HepG2 (cell line): ENCODE measurements around the gene NELL1. TPM values are rescaled to one million over a fixed set of nuclear protein-coding genes. Genes with fewer than 3 reads are reported as not detected.

Experiments
- ATAC-seq: fragments of 200-7000 bp; cut with Tn5 transposase; 3 replicates; pipeline ENCODE4 v1.9.1; 2020; ENCODE audit warnings: mild to moderate bottlenecking, moderate library complexity
- BruUV-seq: library from RNA; stranded (reverse); fragments of 400-500 nt; replicated peaks from 2 replicates; lab custom pipeline; 2021; lab: Mats Ljungman, UMichigan
- CTCF ChIA-PET: fragments of 300-600 bp; formaldehyde crosslinking; extraction: SDS; loops from one replicate; lab custom pipeline; 2021; ENCODE audit warnings: low total read pairs, inconsistent platforms, low intra/inter-chr PET ratio; lab: Yijun Ruan, JAX
- POLR2A ChIA-PET: fragments of 350-600 bp; sonication (Branson Sonifier 250); formaldehyde crosslinking; loops from one replicate; lab custom pipeline; 2020; ENCODE audit warnings: antibody characterized with exemption, inconsistent platforms; lab: Yijun Ruan, JAX
- DNase-seq: peaks from one replicate; pipeline ENCODE4 v3.0.0-alpha.2; 2015; ENCODE audit warnings: low spot score
- FAIRE-seq: peaks from 3 replicates; lab custom pipeline; 2011; peaks lifted over from hg19 to GRCh38; lab: Jason Lieb, UNC
- H2AFZ ChIP-seq: one replicate; pipeline ENCODE4 v1.6.1; 2011; ENCODE audit warnings: low read length, inconsistent platforms
- H3K27ac ChIP-seq: fragments of 300-600 bp; 3 replicates; pipeline ENCODE4 v1.8.0; 2011; ENCODE audit warnings: mixed run types, mild to moderate bottlenecking, mixed read lengths, low read length, inconsistent platforms; ENCODE audit not compliant: insufficient read depth; ENCODE audit errors: extremely low read length
- H3K27me3 ChIP-seq, 2 experiments: fragments of 200-600 bp in 1 of 2; 2 replicates in 1 of 2; 3 replicates in 1 of 2; pipeline versions ENCODE4 v1.6.0 to v1.8.0; 2011; ENCODE audit warnings: low read length in 2 of 2, mild to moderate bottlenecking in 2 of 2, moderate library complexity in 2 of 2, inconsistent platforms in 1 of 2; ENCODE audit not compliant: insufficient read depth in 2 of 2, control insufficient read depth in 1 of 2
- H3K36me3 ChIP-seq, 2 experiments: fragments of 200-600 bp in 1 of 2; replicated peaks in 1 of 2; 2 replicates in 1 of 2; 3 replicates in 1 of 2; pipeline versions ENCODE4 v1.5.1 to v1.8.0; 2011; ENCODE audit warnings: low read length in 2 of 2, inconsistent platforms in 1 of 2; ENCODE audit not compliant: insufficient read depth in 2 of 2, control insufficient read depth in 1 of 2
- H3K4me1 ChIP-seq: 2 replicates; pipeline ENCODE4 v1.5.1; 2012; ENCODE audit warnings: low read length, inconsistent platforms; ENCODE audit not compliant: insufficient read depth
- H3K4me2 ChIP-seq: 2 replicates; pipeline ENCODE4 v1.6.0; 2011; ENCODE audit warnings: low read depth, low read length, inconsistent platforms
- H3K4me3 ChIP-seq, 3 experiments: fragments of 200-600 bp in 1 of 3; sonication (generic), shearing (Covaris generic) in 1 of 3; replicated peaks in 1 of 3; 2 replicates each; pipeline ENCODE4 v1.5.1; 2011 to 2016; ENCODE audit warnings: low read length in 3 of 3, inconsistent platforms in 2 of 3, low read depth in 2 of 3, mild to moderate bottlenecking in 2 of 3, control low read depth in 1 of 3, mixed read lengths in 1 of 3; ENCODE audit not compliant: insufficient read depth in 1 of 3
- H3K79me2 ChIP-seq: one replicate; pipeline ENCODE4 v1.6.1; 2011; ENCODE audit warnings: low read length, inconsistent platforms; ENCODE audit not compliant: insufficient read depth
- H3K9ac ChIP-seq: 2 replicates; pipeline ENCODE4 v1.6.0; 2011; ENCODE audit warnings: mild to moderate bottlenecking, low read depth, low read length, inconsistent platforms; ENCODE audit not compliant: insufficient read depth
- H3K9me3 ChIP-seq: 2 replicates; pipeline ENCODE4 v1.5.1; 2012; ENCODE audit warnings: mild to moderate bottlenecking, low read length
- H4K20me1 ChIP-seq: 2 replicates; pipeline ENCODE4 v1.6.0; 2011; ENCODE audit warnings: inconsistent platforms, mild to moderate bottlenecking, low read length, moderate library complexity; ENCODE audit not compliant: insufficient read depth
- AHR ChIP-seq: IDR thresholded peaks from 2 replicates; pipeline ENCODE4 v1.6.1; 2018; ENCODE audit warnings: missing genetic modification reagents, missing compliant biosample characterization
- CENPBD1 ChIP-seq: sonication (generic); formaldehyde crosslinking; IDR thresholded peaks from 2 replicates; pipeline ENCODE4 v1.8.0; 2022; ENCODE audit warnings: missing genetic modification reagents, low read depth, mild to moderate bottlenecking, borderline replicate concordance
- HMG20B ChIP-seq: conservative IDR thresholded peaks from 2 replicates; pipeline ENCODE4 v1.6.1; 2016; ENCODE audit warnings: missing genetic modification reagents, missing compliant biosample characterization
- KMT2B ChIP-seq: IDR thresholded peaks from 2 replicates; pipeline ENCODE4 v1.6.1; 2016; ENCODE audit warnings: missing genetic modification reagents, missing compliant biosample characterization
- NFIB ChIP-seq: sonication (generic); formaldehyde crosslinking; IDR thresholded peaks from 2 replicates; pipeline ENCODE4 v1.9.0; 2021; ENCODE audit warnings: missing genetic modification reagents, mild to moderate bottlenecking, borderline replicate concordance
- PRDM4 ChIP-seq: sonication (generic); formaldehyde crosslinking; IDR thresholded peaks from 2 replicates; pipeline ENCODE4 v1.9.0; 2021; ENCODE audit warnings: missing genetic modification reagents, borderline replicate concordance
- SPEN ChIP-seq: sonication (generic); formaldehyde crosslinking; IDR thresholded peaks from 2 replicates; pipeline ENCODE4 v1.5.1; 2020; ENCODE audit warnings: low read depth, mild to moderate bottlenecking, missing genetic modification reagents
- ZNF235 ChIP-seq: sonication (generic); formaldehyde crosslinking; IDR thresholded peaks from 2 replicates; pipeline ENCODE4 v1.8.1; 2023; ENCODE audit warnings: mild to moderate bottlenecking, missing genetic modification reagents, borderline replicate concordance
- ZNF550 ChIP-seq: sonication (generic); formaldehyde crosslinking; IDR thresholded peaks from 2 replicates; pipeline ENCODE4 v1.4.0; 2020; ENCODE audit warnings: mild to moderate bottlenecking, missing genetic modification reagents, borderline replicate concordance
- WGBS: methylation state at CpG from one replicate; pipeline ENCODE4 v1.1.6; 2017; ENCODE audit warnings: low lambda C conversion rate; 5-methylcytosine and 5-hydroxymethylcytosine counted together
- in situ Hi-C: cut with HindIII; loops from 2 replicates; pipeline ENCODE4 v1.10.0; 2017; ENCODE audit warnings: low pct_unique_long_range_greater_than_20kb; ENCODE audit not compliant: extremely low pct_ligation_motif_present
- intact Hi-C: fragments of 100-400 bp; cut with micrococcal nuclease; formaldehyde crosslinking; loops from one replicate; pipeline ENCODE4 v1.10.0; 2022; ENCODE audit not compliant: unreplicated experiment
- polyA plus RNA-seq, 8 experiments: library from polyadenylated mRNA; depleted of rRNA in 3 of 8; stranded (reverse) in 7 of 8; unstranded in 1 of 8; fragments of >200 nt; fragmentation: Illumina TruSeq in 4 of 8; extraction: Trizol in 4 of 8; gene quantifications; 2 replicates each; pipeline versions ENCODE4 v1.2.1 to v1.2.3, GENCODE V29; 2011 to 2016; ENCODE audit warnings: low read depth in 4 of 8, missing spikeins in 1 of 8, mixed read lengths in 1 of 8; ENCODE audit not compliant: insufficient read depth in 1 of 8
- total RNA-seq, 5 experiments: library from RNA; depleted of rRNA; stranded (reverse); fragments of >200 nt; fragmentation: Illumina TruSeq; extraction: Trizol; gene quantifications; 2 replicates each; pipeline ENCODE4 v1.2.3, GENCODE V29; 2016; ENCODE audit warnings: low read depth in 1 of 5

The NELL1 gene
- total and polyA plus RNA-seq, 2 of the 13 experiments (the other 11 are each of a cell fraction or from before 2014, with no cell fraction given), result not detected

- BruUV-seq, result no TSS peak
- H3K9me3 ChIP-seq, result no peaks in the 10 kb centered on the region
- no peak overlapping the region for H3K4me2 ChIP-seq
- 1% methylated on average over 3 of the region's 3 CpGs for WGBS
- H3K27ac ChIP-seq, result no peak overlapping the region
- no peak for TF ChIP-seq ZNF550 (CRISPR knock-in tag)
- TF ChIP-seq ZNF235, result no peak
- no peak for TF ChIP-seq PRDM4 (CRISPR knock-in tag)
- no peak for TF ChIP-seq NFIB (CRISPR knock-in tag)
- TF ChIP-seq KMT2B (CRISPR knock-in tag), result no peak
- no peak for TF ChIP-seq HMG20B (CRISPR knock-in tag)
- TF ChIP-seq AHR (CRISPR knock-in tag), result no peak
- no peak for TF ChIP-seq SPEN (CRISPR knock-in tag)
- no peak for TF ChIP-seq CENPBD1 (CRISPR knock-in tag)
- DNase-seq (no peak), ATAC-seq (no peak), FAIRE-seq (no peak)
- ChIA-PET CTCF (no interaction called here), POLR2A (no interaction called here)
- H4K20me1 ChIP-seq, result no peaks in the 10 kb centered on the region
- in situ Hi-C loops (no loop called here), intact Hi-C loops (no loop called here)
- H3K4me3 ChIP-seq, result no peak overlapping the region
- H3K27me3 ChIP-seq, result no peaks in the 10 kb centered on the region
- no peaks in the 10 kb centered on the region for H3K36me3 ChIP-seq
- H2AFZ ChIP-seq, result no peak overlapping the region
- no peaks in the 10 kb centered on the region for H3K4me1 ChIP-seq
- H3K9ac ChIP-seq, result no peak overlapping the region
- H3K79me2 ChIP-seq, result no peaks in the 10 kb centered on the region
Observed at GRCh38 chr11:20688761-20689160, 19.4 kb downstream of the NELL1 start.
